ENCODE data around the gene ARHGAP26.

DNA sequence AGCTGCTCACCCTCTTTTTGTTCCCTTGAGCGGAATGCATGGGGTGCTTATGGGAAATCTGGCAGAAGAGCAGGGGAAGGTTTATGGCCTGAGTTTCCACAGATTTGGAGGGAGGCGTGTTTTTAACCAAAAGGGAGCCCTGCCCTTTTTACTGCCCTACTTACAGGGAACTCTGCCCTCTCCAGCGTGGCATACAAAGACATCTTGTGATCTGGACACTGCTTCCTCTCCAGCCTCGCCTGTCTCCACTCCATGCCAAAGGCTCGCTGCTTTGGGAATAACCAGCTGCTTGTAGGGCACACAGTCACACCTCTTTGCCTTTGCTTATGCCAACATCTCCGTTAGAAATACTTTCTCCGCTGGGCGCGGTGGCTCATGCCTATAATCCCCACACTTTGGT is 314.2 kb downstream of the ARHGAP26 start:
- TF ChIP-seq, protein P1, sequence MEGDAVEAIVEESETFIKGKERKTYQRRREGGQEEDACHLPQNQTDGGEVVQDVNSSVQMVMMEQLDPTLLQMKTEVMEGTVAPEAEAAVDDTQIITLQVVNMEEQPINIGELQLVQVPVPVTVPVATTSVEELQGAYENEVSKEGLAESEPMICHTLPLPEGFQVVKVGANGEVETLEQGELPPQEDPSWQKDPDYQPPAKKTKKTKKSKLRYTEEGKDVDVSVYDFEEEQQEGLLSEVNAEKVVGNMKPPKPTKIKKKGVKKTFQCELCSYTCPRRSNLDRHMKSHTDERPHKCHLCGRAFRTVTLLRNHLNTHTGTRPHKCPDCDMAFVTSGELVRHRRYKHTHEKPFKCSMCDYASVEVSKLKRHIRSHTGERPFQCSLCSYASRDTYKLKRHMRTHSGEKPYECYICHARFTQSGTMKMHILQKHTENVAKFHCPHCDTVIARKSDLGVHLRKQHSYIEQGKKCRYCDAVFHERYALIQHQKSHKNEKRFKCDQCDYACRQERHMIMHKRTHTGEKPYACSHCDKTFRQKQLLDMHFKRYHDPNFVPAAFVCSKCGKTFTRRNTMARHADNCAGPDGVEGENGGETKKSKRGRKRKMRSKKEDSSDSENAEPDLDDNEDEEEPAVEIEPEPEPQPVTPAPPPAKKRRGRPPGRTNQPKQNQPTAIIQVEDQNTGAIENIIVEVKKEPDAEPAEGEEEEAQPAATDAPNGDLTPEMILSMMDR (IDR thresholded peaks at IDR 0.05) = no peak
- TF ChIP-seq EP300 (IDR thresholded peaks at IDR 0.05) = no peak
